Calu3 (cell line): ENCODE results near the gene FYCO1. TPM values are rescaled to one million over a fixed set of nuclear protein-coding genes. Genes with fewer than 3 reads are reported as not detected.

Experiments used
- BruUV-seq: library from RNA; stranded (reverse); fragments of 400-500 nt; replicated peaks from 2 replicates; lab custom pipeline; 2021; lab: Mats Ljungman, UMichigan
- CTCF ChIA-PET: fragments of 300-600 bp; sonication (Branson Sonifier 250); formaldehyde crosslinking; loops from one replicate; lab custom pipeline; 2022; ENCODE audit warnings: antibody characterized with exemption; lab: Charles Lee
- DNase-seq: peaks from one replicate; pipeline ENCODE4 v3.0.0; 2022
- H3K27ac Mint-ChIP-seq: one replicate; pipeline ENCODE4 v1.8.0; 2022; ENCODE audit warnings: mixed read lengths; ENCODE audit not compliant: unreplicated experiment
- H3K27me3 Mint-ChIP-seq: one replicate; pipeline ENCODE4 v1.8.0; 2022; ENCODE audit warnings: mixed read lengths; ENCODE audit not compliant: unreplicated experiment
- H3K36me3 Mint-ChIP-seq: one replicate; pipeline ENCODE4 v1.8.0; 2022; ENCODE audit warnings: mild to moderate bottlenecking, moderate library complexity, mixed read lengths; ENCODE audit not compliant: insufficient read depth, unreplicated experiment
- H3K4me1 Mint-ChIP-seq: one replicate; pipeline ENCODE4 v1.8.0; 2022; ENCODE audit warnings: mild to moderate bottlenecking, low read depth, mixed read lengths; ENCODE audit not compliant: unreplicated experiment
- H3K4me3 Mint-ChIP-seq: one replicate; pipeline ENCODE4 v1.8.0; 2022; ENCODE audit warnings: mild to moderate bottlenecking, low read depth, moderate library complexity, mixed read lengths; ENCODE audit not compliant: unreplicated experiment
- H3K9me3 Mint-ChIP-seq: one replicate; pipeline ENCODE4 v1.8.0; 2022; ENCODE audit warnings: low read depth, mixed read lengths; ENCODE audit not compliant: unreplicated experiment
- CTCF ChIP-seq: fragments of 200-600 bp; IDR thresholded peaks from one replicate; pipeline ENCODE4 v1.8.0; 2022; ENCODE audit warnings: antibody characterized with exemption; ENCODE audit not compliant: unreplicated experiment
- intact Hi-C: fragments of 100-400 bp; cut with micrococcal nuclease; formaldehyde crosslinking; loops from one replicate; pipeline ENCODE4 v1.10.0; 2022; ENCODE audit not compliant: unreplicated experiment
- total RNA-seq: library from RNA; stranded (reverse); gene quantifications from 2 replicates; pipeline ENCODE4 v1.2.3, GENCODE V29; 2022

Gene FYCO1
- total RNA-seq, 1 experiment from 2014 or later: 24.5 TPM

GRCh38 chr3:45904931-45905330 lies 90.7 kb downstream of the FYCO1 start:
- no peaks in the 10 kb centered on the region for H3K4me1 Mint-ChIP-seq
- H3K27me3 Mint-ChIP-seq: no peaks in the 10 kb centered on the region
- BruUV-seq: no TSS peak

GRCh38 chr3:45896956-45897355 lies 98.7 kb downstream of the FYCO1 start:
- DNase-seq: no peak
- CTCF ChIA-PET: no interaction called here
- H3K4me3 Mint-ChIP-seq: no peak overlapping the region
- peaks cover 3% of the 10 kb centered on the region for H3K27me3 Mint-ChIP-seq
- no peaks in the 10 kb centered on the region for H3K36me3 Mint-ChIP-seq
- no peak overlapping the region for H3K27ac Mint-ChIP-seq
- no peak for TF ChIP-seq CTCF
- no TSS peak for BruUV-seq
- no peaks in the 10 kb centered on the region for H3K4me1 Mint-ChIP-seq
- intact Hi-C loops: no loop called here
- H3K9me3 Mint-ChIP-seq: no peaks in the 10 kb centered on the region

More at GRCh38 chr3:45904931-45905330, 90.7 kb downstream of the FYCO1 start:
- Mint-ChIP-seq H3K36me3 (no peaks in the 10 kb centered on the region), H3K9me3 (no peaks in the 10 kb centered on the region), H3K4me3 (no peak overlapping the region), H3K27ac (no peak overlapping the region)
- intact Hi-C loops: no loop called here
- no peak for TF ChIP-seq CTCF
- CTCF ChIA-PET: no interaction called here
- no peak for DNase-seq

- CTCF ChIA-PET: interaction anchor here (0.7 kb wide), 1 partner anchor 191 kb away, joined by 5 read pairs; no protein-coding TSS in a partner anchor
- no TSS peak for BruUV-seq
- no peak for TF ChIP-seq CTCF
- no peak for DNase-seq
- intact Hi-C loops: no loop called here
- Mint-ChIP-seq H3K9me3 (no peaks in the 10 kb centered on the region), H3K4me1 (no peaks in the 10 kb centered on the region), H3K4me3 (no peak overlapping the region), H3K36me3 (no peaks in the 10 kb centered on the region), H3K27ac (no peak overlapping the region), H3K27me3 (peaks cover 12% of the 10 kb centered on the region)
These were observed 99.7 kb downstream of the FYCO1 start for GRCh38 chr3:45895686-45896468.

GRCh38 chr3:45894015-45894414 lies 101.6 kb downstream of the FYCO1 start:
- no peaks in the 10 kb centered on the region for H3K36me3 Mint-ChIP-seq

More at GRCh38 chr3:45894015-45894414, 101.6 kb downstream of the FYCO1 start:
- BruUV-seq: no TSS peak
- H3K27me3 Mint-ChIP-seq: peaks cover 12% of the 10 kb centered on the region
- H3K4me1 Mint-ChIP-seq: no peaks in the 10 kb centered on the region
- no peak overlapping the region for H3K27ac Mint-ChIP-seq
- no peaks in the 10 kb centered on the region for H3K9me3 Mint-ChIP-seq
- CTCF ChIA-PET: no interaction called here
- intact Hi-C loops: no loop called here
- DNase-seq: no peak
- TF ChIP-seq CTCF: no peak
- no peak overlapping the region for H3K4me3 Mint-ChIP-seq
